A172 (cell line): Measurements from ENCODE around the gene PLAAT4. TPM values are rescaled to one million over a fixed set of nuclear protein-coding genes. Genes with fewer than 3 reads are reported as not detected.
"Not testable (repeated sequence)": the region's sequence is repeated elsewhere in the genome, so short reads cannot be mapped to it uniquely, and the experiment has no call there.

Experiments used
- DNase-seq: peaks from one replicate; pipeline ENCODE4 v3.0.0-alpha.2; 2015; ENCODE audit warnings: low spot score
- total RNA-seq: library from RNA; depleted of rRNA; stranded (reverse); fragments of >200 nt; shearing (Covaris generic); gene quantifications from 2 replicates; pipeline ENCODE4 v1.2.3, GENCODE V29; 2014

PLAAT4 gene
- total RNA-seq, 1 experiment from 2014 or later: 22.4 TPM

GRCh38 chr11:63543711-63544110 lies 7.1 kb downstream of the PLAAT4 start:
- no peak for DNase-seq

GRCh38 chr11:63547061-63547460 lies 10.5 kb downstream of the PLAAT4 start:
- no peak for DNase-seq

DNA sequence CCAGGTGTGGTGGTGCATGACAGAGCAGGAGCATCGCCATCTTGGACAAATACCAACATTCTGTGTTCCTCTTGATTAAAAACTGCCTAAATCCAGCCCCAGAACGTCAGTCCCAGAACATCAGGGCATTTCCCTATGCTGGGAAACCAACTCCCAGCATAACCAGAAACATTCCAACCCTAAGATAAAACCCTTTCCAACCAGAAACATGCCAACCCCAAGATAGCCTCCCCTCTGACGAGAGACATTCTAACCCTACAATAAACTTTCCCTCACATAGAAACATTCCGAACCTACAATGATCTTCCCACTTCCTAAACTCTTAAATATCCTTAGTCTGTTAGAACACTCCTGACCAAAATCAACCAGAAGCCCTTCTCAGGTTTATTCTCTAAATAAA lies 11.6 kb downstream of the PLAAT4 start:
- no peak for DNase-seq

GRCh38 chr11:63549411-63549810 lies 12.8 kb downstream of the PLAAT4 start:
- DNase-seq: no peak

- not testable (repeated sequence) for DNase-seq
Measured at GRCh38 chr11:63550156-63550700, 13.6 kb downstream of the PLAAT4 start.

- DNase-seq: no peak
Measured at GRCh38 chr11:63551091-63551888, 14.7 kb downstream of the PLAAT4 start.

DNA sequence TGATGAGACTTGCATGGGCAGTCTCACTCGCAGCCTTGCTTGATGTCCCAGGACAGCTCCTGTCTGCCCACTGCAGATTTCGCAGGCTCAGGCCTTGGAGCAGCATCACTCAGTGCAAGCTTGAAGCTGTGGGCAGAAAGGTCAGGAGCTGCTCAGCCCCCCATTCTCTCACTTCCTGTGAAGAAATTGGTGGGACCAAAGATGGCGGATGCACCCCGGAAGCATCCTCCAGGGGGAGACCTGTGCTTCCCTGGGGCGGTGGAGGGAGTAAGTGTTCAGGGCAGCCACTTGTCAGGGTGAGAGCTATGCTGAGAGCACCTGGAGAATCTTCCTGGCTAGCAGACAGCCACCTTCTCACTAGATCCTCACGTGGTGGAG lies 15.3 kb downstream of the PLAAT4 start:
- no peak for DNase-seq

GRCh38 chr11:63552921-63553320 lies 16.3 kb downstream of the PLAAT4 start:
- DNase-seq: no peak

DNA sequence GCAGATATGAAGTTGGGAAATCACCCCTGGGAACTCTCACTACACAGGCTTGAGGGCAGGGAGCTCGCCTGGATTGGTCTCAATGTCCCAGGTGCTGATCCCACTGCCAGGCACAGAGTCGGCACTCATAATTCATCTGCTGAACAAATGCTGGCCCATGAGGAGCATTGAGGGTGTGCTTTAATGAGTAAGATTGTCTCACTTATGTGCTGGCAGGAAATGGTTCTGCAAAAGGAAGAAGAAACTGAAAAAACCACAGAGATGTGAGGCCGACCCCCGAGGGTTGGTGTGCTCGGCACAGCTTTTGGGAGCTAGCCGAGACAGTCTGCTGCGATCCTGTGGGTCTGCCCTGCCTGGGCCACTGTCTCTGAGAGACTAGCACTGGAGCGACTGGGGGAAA lies 17.2 kb downstream of the PLAAT4 start:
- DNase-seq: no peak

DNA sequence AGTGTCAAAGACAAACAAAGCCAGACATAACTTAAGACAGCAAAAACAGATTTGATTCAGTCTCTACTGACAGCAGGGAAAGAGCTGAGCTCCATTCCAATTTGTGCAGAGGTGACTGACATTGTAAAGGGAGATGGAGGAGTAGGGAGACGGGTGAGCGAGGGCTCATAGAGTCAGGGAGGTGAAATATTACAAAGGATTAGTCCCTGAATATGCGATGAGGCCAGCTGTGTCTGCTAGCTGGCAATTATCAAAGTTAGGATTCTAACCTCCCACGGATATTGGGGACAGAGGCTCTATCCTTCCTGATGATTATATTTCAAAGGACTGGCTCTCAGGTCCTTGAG lies 18.2 kb downstream of the PLAAT4 start:
- no peak for DNase-seq

GRCh38 chr11:63556404-63557013 lies 19.9 kb downstream of the PLAAT4 start:
- DNase-seq: no peak

DNA sequence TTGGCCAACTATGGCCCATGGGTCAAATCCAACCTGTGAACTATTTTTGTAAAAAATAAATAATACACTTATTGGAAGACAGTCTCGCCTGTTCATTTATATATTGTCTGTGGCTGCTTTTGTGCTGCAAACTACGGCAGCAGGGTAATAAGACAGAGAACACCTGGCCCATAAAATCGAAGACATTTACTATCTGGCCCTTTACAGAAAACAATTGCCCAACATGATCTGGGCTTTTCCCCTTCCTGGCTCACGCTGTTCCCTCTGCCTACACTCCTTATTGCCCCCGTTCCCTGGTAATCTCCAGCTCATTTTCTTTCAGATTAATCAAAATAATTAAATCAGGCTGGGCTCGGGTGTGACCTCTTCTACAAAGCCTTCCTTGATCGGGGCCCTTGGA lies 21.0 kb downstream of the PLAAT4 start:
- DNase-seq: no peak

DNA sequence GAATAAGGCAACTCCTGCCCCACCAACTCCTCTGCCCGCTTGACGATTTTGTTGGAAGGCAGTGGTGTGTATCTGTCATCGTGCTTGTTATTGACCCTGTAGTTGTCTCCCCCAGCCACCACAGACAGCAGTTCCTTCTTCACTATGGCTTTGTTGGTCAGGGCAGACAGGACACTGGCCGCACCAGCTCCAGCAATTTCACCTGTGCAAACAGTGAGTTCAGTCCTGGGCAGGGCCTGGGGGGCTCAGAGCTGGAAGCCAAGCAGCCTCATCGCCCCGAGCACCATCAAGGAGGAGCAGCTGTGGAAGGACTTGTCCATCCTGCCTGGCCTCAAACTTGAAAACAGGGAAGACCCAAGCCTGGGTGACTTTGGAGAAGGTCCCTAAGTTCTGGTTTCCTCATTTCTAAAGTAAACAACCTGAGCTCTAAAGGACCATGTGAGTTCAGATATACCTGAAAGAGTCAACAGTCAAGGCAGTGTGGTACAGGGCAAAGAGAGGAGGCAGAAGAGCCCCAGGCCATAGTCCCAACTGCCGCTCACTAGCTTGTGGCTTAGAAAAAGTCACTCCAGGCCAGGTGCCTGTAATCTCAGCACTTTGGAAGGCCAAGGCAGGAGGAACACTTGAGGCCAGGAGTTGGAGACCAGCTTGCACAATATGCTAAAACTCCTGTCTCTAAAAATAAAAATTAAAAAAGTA lies 22.0 kb downstream of the PLAAT4 start:
- no peak for DNase-seq

DNA sequence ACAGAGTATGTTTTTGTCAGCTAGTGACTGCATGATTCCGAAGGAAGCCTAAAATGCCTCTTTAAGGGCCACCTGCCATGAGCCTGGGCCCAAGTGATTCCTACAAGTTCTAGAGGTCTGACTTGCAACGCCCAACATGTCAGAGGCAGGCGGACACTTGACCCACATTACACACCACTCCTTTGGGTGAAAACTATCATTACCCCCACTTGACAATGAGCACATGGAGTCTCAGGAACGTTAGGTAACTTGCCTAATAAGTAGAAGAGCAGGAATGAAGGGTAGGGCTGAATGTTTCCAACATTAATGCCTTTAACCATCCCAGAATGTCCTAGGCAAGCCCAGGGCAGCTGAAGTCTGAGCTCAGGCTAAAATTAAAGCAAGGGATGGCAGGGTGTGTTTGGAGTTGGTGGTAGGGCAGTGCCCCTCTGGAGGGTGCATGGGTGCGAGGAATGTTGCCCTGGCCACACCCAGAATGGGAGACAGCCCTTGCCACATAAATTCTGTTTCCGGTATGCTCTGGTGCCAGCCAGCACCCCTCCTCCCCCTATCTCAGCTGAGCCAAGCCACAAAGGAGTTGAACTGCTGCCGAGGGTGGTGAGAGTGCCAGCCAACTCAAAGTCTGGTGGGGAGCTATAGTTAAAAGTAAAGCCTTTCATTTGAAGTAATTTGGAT lies 24.0 kb downstream of the PLAAT4 start:
- DNase-seq: peak; percentile 58

- DNase-seq: no peak
Measured at GRCh38 chr11:63563201-63564055, 26.8 kb downstream of the PLAAT4 start, which contains the start of gene PLAAT2. Gene PLAAT2 (minus strand): TSS chr11:63563379. CDS start chr11:63563324, 55 bp downstream.

DNA sequence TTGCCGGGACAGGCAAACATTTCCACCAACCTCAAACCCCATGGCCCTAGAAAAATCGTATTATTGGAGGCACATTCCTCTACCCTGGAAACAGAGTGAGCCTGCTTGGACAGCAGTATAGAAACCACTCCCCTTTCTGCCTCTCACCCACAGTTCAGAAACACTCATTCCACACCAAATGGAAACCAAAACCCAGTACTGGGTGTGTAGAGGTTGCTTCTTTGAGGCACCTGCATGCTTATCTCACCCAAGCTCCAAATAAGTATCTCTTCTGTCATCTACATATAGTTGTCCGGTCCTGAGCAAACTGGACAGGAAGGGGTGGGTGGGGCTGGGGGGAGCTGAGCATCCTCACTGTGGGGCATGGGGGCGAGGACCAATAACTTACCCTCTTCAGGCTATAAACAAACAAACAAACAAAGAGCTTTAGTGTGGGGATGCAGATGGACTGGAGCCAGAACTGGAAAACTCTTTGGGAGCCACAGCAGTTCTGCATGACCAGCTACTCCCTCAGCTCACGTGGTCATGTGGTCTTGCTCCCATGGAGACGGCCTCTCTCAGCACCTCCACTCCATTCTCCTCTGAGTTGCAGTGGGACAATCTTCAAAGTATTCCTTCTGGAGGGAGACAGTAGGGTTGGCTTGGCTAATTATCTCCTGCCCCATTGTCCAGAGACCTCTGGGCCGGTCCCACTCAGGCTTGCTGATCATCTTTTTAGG lies 27.6 kb downstream of the PLAAT4 start:
- DNase-seq: no peak

- DNase-seq: peak; percentile 46
Measured at GRCh38 chr11:63564784-63565350, 28.3 kb downstream of the PLAAT4 start.

GRCh38 chr11:63567044-63567840 lies 30.6 kb downstream of the PLAAT4 start:
- DNase-seq: peak; percentile 92

DNA sequence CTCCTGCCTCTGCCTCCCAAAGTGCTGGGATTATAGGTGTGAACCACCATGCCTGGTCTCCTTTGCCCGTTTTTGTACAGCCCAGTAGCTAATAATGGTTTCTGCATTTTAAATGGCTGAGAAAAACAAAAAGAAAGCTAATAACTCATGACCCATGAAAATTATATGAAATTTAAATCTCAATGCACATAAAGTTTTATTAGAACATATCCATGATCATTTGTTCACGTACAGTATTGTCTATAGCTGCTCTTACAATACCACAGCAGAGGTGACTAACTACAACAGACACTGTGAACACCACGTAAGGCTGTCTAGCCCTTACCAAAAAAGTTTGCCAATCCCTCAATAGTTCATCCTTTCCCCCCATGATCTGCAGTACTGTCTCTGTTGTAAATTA lies 33.0 kb downstream of the PLAAT4 start:
- no peak for DNase-seq
